GM21576 (cell line): ENCODE measurements around the gene CEP170B.
"Not testable (repeated sequence)": the region's sequence is repeated elsewhere in the genome, so short reads cannot be mapped to it uniquely, and the experiment has no call there.

Experiments used
- ATAC-seq: cut with Tn5 transposase; IDR thresholded peaks from one replicate; pipeline ENCODE4 v1.9.1; 2021; ENCODE audit warnings: mild to moderate bottlenecking, moderate library complexity; ENCODE audit not compliant: unreplicated experiment

Gene CEP170B

DNA sequence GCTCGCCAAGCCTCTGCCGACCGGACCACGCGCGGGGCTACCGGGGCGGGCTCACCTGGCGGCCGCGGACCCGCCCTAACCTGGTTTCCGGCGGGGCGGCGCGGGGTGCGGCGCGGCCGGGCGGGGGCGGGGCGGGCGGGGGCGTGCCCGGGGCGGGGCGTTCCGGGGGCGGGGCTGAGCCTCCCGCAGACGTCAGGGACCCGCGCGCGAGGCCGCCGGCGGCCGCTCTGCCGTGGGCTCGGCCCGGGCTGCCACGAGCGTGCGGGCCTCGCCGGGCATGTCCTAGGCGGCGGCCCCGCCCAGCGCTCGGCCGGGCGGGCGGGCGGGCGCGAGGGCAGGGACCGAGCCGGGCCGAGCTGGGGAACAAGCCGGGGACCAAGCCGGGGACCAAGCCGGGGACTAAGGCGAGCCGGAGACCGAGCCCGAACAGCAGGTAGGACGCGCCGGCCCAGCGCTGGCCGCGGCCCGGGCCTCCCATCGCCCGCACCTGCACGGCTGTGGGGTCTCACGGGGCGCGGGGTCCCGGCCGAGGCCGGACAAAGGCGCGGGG lies at the start of gene CEP170B:
CEP170B (plus strand) TSS at position 188 of the 550 bp plus-strand sequence. CDS start 3,183 bp downstream, outside the sequence.
- no peak for ATAC-seq

DNA sequence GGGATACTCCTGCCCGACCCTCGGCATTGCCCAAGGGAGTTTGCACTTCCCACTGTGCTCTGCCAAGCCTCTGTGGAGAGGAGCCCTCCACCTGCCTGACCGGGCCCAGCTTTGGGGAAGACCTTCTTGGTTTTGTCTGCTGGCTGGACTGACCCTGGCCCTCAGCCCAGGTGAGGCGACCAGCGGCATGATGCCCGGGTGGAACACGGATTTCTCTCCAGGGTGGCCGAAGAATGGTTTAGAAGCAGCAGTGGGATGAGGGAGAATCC lies 48.5 kb upstream of the CEP170B start:
- peak; percentile 3 for ATAC-seq

DNA sequence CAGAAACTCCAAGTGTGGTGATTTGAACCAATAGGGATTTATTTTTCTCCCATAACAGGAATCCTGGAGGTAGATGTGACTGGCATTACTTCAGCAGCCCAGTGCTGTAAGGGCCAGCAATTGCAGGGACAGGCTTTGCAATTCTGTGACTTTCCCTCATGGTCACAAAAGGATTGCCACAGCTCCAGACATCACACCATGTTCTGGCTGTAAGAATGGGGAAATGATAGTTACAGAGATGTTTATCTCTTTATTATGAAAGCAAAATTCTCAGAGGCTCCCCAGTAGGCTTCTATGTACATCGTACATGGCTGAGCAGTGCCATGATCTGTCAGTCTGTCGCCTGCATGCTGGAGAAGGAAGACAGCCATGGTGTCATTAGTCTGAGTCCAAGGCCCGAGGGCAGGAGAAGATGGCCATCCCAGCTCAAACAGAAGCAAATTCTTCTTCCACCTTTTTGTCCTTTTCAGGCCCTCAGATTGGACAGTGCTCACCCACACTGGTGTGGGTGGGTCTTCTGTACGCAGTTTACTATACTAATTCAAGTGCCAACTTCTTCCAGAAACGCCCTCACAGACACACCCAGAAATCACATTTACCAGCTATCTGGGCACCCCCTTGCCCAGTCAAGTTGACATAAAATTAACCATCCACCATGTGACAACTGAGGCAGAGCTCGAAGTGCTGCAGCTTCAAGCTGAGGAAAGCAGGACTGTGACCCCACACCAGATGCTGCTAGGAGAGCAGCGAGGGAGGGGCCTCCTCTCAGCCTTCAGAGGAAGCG lies 46.9 kb upstream of the CEP170B start:
- no peak for ATAC-seq

DNA sequence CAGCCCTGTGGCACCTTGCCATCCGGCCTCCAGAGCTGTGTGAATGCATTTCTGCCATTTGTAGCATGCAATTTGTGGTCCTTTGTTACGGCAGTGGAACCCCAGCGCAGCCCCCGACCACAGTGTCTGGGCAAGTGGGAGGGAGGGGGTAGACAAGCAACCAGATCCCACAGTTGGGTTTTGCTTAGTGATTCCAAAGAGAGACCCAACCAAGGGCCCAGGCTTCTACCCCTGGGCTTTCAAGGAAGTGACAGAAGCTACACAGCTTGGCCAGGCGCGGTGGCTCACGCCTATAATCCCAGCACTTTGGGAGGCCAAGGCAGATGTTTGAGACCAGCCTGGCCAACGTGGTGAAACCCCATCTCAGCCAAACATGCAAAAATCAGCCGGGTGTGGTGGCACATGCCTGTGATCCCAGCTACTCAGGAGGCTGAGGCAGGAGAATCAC lies 46.3 kb upstream of the CEP170B start:
- no peak for ATAC-seq

DNA sequence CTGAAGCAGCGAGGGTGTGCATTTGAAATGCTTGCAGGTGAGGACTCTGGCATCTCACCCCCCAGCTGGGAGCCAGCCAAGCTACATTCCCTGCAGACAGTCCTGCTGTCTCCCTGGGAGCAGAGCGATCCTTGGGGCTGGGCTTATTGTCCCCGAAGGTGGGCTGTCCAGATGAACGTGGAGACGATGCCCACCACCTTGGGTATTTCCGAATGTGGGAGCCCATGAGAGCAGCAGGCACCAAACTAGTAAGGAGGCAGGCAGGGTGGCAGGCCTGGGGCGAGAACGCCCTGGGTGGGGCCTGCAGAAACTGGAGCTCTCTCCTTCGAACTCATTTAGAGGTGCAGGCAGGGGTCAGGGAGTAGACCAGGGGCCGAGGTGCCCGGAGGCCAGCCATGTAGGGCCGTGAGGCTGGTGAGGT lies 45.7 kb upstream of the CEP170B start:
- no peak for ATAC-seq

DNA sequence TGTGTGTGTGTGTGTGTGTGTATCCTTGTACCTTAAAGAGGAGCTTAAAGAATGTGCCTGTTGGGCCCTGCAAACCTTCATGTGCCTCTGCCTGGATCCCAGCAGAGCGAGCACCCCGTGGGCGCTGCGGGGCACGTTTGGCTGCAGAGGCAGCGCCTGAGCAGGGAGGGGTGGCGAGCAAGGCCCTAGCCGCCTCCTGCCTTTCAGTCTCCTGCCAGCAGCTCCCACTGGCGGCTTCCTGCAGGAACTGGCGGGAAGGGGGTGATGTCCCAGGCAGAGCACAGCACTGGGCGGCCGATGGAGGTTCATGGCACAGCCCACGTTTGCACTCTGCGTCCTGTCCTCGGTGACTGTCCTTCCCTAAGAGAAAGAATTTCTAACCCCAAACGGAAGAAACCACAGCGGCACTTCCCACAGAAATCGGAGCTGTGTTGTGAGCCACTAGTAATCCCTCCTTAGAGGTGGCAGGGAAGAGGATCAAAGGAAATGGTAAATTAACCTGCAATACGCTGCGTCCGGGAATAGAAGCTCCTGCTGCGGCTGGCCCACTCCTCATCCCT lies 44.3 kb upstream of the CEP170B start:
- ATAC-seq = no peak

DNA sequence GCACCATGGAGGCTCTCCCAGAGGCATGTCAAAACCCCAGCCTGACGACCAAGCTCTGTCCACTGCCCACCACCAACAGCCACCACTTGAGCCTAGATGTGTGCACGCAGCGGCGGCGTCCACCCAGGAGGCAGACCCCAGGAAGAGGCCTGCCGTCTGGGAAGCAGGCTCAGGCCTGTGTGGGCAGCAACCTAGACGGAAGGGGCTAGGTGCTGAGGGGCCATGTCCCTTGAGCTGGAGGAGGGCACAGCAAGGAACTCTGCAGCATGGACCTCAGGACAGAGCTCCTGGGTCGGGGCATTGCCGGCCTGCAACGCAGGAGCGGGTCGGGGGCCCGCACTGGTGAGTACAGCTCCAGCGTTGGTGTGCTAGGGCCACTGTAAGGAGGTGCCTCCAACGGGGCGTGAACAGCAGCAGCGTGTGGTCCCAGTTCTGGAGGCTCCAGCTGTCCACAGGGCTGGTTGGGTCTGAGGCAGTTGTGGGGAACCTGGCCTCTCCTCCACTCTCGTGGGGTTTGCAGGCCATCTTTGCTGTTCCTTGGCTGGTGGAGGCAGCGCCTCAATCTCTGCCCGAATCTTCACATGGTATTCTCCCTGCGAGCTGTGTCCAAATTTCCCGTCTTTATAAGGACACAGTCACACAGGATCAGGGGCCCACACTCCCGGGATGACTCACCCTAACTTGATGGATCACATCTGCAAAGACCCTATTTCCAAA lies 43.7 kb upstream of the CEP170B start:
- ATAC-seq = no peak

DNA sequence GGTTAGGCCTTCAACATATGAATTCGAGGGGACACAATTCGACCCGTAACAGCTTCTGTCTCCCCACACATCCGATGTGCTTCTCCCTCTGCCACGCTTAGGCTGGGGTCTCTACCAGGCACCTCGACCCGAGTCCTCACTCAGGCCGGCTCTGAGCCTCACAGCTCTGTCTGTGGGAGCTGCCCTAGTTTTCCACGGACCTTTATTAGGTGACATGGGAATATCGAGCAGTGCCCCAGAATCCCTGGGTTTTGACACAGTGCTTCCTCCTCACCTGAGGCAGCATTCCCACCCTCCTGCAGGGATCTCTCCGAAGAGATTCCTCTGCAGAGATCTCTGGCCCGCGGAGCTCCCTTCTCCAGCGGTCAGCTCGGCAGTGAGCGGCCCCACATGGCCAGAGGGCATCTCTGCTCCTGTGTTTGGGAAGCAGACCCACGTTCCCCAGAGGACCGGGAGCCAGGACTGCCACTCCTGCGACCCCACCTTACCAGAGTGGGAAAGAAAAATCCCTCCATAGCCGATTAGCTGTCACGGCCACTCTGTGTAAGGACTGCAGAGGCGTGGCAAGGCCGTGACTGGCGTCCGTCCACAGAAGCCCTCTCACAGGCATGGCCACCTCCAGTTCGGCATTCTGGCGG lies 43.0 kb upstream of the CEP170B start:
- no peak for ATAC-seq

DNA sequence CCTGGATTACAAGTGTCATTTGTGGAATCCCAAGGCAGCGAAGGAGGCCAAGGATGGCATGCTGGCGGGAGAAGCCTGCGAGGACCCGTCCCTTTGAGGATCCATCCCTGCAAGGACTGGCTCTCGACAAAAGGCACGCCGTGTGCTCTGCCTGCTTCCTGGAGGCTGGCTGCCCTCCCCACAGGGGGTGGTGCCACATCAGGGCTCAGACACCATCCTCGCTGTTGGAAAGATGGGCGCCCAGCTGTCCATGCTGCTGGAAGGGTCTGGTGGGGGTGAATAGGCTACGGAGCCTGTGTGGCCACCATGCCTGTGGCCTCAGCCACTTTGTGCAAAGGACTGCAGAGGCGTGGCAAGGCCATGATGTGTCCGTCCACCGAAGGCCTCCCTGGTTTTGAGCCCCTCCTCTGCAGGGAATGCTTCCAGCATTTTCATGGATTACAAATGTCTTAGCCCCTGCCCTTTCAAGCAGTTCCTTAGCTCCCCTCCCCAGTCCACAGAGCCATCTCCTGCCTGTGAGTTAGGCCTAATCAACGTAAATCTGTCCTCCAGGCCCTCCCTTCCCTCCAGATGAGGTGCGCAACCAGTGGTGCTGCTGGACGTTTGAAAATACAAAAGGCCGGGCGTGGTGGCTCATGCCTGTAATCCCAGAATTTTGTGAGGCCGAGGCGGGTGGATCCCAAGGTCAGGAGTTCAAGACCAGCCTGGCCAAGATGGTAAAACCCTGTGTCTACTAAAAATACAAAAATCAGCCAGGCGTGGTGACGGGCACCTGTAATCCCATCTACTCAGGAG lies 42.0 kb upstream of the CEP170B start:
- no peak for ATAC-seq

DNA sequence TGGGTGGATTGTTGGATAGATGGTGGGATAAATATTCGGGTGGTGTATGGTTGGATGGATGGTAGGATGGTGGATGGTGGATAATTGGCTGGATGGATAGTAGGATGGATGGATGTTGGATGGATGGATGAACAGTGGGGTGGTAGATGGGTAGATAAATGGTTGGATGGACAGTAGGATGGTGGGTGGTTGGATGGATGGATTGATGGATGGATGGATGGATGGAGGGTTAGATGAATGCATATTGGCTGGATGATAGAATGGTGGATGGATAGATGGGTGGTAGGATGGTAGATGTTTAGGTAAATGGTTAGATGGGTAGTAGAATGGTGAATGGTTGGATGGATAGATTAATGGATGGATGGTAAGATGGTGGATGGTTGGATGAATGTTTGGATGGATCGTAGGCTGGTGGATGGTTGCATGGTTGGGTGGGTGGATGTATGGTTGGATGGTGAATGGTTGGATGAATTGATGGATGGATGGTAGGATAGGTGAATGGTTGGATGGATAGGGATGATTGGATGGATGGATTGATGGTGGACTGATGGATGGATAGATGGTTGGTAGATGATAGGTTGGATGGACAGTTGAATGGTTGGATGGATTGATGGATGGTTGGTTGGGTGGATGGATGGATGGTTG lies 40.6 kb upstream of the CEP170B start:
- ATAC-seq = no peak

DNA sequence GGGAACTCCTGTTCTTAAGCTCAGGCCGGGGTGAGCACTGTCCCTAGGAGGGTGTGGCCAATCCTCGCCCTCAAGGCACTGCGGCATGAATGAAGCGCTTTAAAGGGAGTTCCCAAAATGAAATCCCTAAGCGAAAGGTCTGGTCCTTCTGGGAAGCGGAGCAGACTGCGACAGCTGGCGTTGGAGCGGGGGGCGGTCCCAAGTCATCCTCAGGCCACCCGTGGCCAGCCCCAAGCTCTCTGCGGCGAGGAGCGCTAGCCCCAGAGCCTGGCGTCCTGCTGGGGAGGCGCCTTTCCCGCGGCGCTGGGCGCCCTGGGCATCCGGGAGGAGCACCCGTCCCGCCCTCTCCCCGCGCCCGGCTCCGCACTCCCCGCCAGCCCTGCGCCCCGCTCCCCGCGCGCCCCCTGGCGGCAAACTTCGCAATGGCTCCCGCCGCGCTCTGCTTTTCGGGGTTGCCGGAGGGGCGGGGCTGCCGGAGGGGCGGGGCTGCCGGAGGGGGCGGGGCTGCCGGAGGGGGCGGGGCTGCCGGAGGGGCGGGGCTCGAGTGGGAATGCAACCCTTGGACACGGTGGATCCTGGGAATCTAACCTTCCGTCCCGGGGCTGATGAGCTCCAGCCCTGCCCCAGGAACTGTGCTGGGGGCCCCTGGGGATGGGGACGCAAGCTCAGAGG lies 38.7 kb upstream of the CEP170B start:
- peak; percentile 83 for ATAC-seq

DNA sequence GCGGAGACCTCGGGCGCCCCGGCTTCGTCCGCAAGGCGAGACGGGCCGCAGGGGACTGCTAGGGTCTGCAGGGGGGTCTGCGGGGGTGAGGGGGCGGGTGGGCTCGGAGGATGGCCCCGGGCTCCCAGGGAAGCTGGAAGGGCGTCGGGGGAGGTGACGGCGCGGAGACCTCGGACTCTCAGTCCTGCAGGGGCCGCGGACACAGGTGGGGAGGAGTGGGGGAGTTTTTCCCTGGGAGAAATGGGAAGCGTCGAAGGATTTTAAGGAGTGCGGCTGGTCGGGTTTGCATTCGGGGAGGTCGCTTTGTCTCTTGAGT lies 38.2 kb upstream of the CEP170B start:
- no peak for ATAC-seq

DNA sequence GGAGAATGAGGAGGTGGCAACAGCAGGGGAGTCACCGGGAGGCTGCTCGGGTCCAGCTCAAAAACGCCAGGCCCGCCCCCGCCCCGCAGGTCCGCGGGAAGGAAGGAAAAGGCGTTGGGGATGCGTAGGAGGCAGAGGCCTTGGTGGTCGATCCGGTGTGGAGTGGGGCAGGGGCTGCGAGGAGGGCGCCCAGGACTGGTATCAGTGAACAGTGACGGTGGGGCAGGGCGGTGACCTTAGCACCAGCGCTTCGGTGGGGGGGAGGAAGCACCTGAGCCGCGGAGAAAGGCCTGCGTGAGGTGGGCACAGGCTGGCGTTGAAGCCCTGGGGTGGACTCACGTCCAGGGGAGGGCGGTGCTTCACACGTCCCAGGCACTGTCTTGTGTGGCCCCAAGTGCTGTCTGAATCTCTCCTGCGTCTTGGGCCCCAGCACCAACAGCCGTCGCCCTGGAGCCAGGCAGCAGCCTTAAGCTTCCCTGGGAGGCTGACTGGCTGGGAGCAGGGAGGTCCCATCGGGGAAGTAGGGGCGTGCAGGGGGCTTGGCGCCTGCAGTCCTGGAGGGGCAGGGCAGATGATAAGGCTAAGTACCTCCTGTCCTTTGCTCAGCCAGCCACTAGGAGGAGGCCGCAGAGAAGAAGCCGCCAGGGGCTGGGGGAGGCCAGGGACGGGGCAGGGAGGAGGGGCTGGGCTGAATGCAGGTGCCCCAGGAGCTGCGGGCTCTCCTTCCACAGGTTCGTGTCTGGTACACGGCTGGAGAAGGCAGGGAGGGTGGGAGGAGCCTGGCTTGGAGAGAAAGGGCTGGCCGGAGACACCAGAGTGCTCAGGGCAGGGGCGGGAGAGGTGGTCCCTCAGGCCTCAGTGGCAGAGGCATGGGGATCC lies 37.7 kb upstream of the CEP170B start:
- ATAC-seq = no peak

DNA sequence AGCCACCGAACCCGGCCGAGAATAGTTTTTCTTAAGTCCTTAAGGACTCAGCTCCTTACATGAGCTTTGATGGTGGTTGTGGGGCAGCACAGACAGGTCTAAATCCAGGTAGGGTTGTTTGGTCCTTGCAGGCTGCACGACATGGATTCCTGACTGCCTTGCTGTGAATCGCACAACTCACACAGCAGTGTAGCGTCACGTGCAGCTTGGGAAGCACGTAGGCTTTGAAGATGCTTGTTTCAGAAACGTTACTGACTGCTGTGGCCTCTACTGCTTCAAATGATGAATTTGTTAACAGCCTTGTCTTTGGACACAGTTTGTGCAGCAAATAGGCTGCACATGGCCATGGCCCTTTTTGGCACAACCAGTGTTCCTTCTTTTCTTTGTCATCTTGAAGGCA lies 34.3 kb upstream of the CEP170B start:
- no peak for ATAC-seq

DNA sequence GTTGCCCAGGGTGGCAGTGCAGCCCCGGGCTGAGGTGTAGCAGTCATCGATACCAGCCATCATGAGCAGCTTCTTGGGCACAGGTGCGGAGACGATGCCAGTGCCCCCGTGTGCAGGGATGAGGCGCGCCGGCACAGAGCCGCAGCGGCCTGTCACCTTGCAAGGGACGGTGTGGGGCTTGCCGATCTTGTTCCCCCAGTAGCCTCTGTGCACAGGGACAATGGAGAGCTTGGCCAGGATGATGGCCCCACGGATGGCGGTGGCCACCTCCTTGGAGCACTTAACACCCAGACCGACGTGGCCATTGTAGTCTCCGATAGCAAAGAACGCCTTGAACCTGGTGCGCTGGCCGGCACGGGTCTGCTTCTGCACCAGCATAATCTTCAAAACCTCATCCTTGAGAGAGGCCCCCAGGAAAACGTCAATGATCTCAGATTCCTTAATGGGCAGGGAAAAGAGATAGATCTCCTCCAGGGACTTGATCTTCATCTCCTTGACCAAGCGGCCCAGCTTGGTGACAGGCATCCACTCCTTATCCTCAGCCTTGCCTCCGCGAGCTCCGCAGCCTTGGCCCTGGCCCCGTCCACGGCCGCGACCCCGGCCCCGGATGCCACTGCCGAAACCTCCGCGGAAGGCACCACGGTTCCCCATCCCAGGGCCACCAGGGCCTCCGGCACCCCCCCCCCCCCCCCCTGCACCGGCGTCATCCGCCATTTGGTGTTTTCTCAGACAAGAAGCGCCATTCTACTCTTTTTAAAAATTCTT lies 28.7 kb upstream of the CEP170B start:
- not testable (repeated sequence) for ATAC-seq

DNA sequence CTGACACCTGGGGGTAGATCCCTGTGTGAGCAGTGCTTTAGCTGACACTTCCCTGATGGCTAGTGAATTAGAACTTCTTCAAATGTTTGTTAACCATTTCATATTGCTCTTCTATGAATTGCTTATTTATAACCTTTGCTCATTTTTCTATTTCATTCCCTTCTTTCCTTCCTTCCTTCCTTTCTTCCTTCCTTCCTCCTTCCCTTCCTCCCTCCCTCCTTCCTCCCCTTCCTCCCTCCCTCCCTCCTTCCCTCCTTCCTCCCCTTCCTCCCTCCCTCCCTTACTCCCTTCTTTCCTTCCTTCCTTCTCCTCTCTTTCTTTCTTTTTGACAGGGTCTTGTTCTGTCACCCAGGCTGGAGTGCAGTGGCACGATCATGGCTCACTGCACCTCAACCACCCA lies 23.3 kb upstream of the CEP170B start:
- ATAC-seq = no peak

DNA sequence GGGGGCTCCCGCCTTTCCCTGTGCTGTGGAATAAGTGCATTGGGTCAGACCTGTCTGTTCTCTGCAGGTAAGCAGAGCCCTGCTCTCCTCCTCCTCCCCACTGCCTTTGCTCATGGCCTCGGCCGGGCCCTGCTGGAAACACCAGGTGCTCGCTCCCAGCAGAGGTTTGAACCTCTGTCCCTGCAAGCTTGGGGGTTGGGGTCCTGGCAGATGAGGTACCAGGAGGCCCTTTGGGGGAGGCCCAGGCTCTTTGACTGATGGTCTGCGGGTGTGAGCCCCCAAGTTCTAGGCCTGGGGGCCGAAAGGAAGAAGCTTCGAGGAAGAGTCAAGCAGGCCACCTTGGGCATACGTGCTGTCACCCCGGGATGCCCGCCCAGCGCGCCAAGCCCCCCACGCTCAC lies 22.1 kb upstream of the CEP170B start:
- no peak for ATAC-seq
